Measurements from ENCODE around the gene B4GALT5. TPM values are rescaled to one million over a fixed set of nuclear protein-coding genes. Genes with fewer than 3 reads are reported as not detected.

B4GALT5 gene
- polyA plus RNA-seq, 6 donors from 2014 or later, result 0.60 to 0.87 (median 0.71) TPM; not detected in 1

- no peaks in the 10 kb centered on the region for H3K27me3 Mint-ChIP-seq
- ATAC-seq (ENCODE audit: low read depth in 2 of 2), result no peak
- H3K4me3 Mint-ChIP-seq, result no peak overlapping the region
- H3K27ac Mint-ChIP-seq, result peak overlapping the region in 2 of 6 donors; percentile 26 to 36
- peaks cover 0 to 12% (median 6%) of the 10 kb centered on the region in 3 donors for H3K4me1 Mint-ChIP-seq
- H3K9me3 Mint-ChIP-seq, result no peaks in the 10 kb centered on the region
- no peak for DNase-seq
- H3K36me3 Mint-ChIP-seq, result no peaks in the 10 kb centered on the region
Observed at GRCh38 chr20:49663112-49663511, 50.6 kb downstream of the B4GALT5 start.

- H3K9me3 Mint-ChIP-seq, result no peaks in the 10 kb centered on the region
- H3K4me1 Mint-ChIP-seq, result peaks cover 5 to 12% (median 6%) of the 10 kb centered on the region in 3 donors
- no peak for DNase-seq
- no peaks in the 10 kb centered on the region for H3K36me3 Mint-ChIP-seq
- no peaks in the 10 kb centered on the region for H3K27me3 Mint-ChIP-seq
- no peak overlapping the region for H3K4me3 Mint-ChIP-seq
- H3K27ac Mint-ChIP-seq, result no peak overlapping the region
- ATAC-seq (ENCODE audit: low read depth in 2 of 2), result no peak
Observed at GRCh38 chr20:49661560-49662329, 51.9 kb downstream of the B4GALT5 start.

- Mint-ChIP-seq H3K9me3 (peaks cover 0 to 2% (median 0%) of the 10 kb centered on the region in 7 donors), H3K4me3 (no peak overlapping the region), H3K4me1 (peaks cover 9 to 16% (median 10%) of the 10 kb centered on the region in 3 donors), H3K27ac (no peak overlapping the region), H3K36me3 (peaks cover 0 to 6% of the 10 kb centered on the region in 2 donors), H3K27me3 (no peaks in the 10 kb centered on the region)
- ATAC-seq (ENCODE audit: low read depth in 2 of 2) (no peak), DNase-seq (no peak)
Observed at GRCh38 chr20:49660912-49661311, 52.8 kb downstream of the B4GALT5 start.

GRCh38 chr20:49659056-49659455 lies 54.6 kb downstream of the B4GALT5 start:
- Mint-ChIP-seq H3K4me1 (peaks cover 9 to 11% (median 10%) of the 10 kb centered on the region in 3 donors), H3K4me3 (no peak overlapping the region), H3K9me3 (peaks cover 0 to 2% (median 0%) of the 10 kb centered on the region in 7 donors), H3K27ac (no peak overlapping the region), H3K36me3 (peaks cover 5 to 9% of the 10 kb centered on the region in 2 donors), H3K27me3 (no peaks in the 10 kb centered on the region)
- DNase-seq, result no peak
- no peak for ATAC-seq (ENCODE audit: low read depth in 2 of 2)

GRCh38 chr20:49658508-49658907 lies 55.2 kb downstream of the B4GALT5 start:
- no peak for ATAC-seq (ENCODE audit: low read depth in 2 of 2)
- H3K36me3 Mint-ChIP-seq, result peaks cover 11 to 14% of the 10 kb centered on the region in 2 donors
- no peak for DNase-seq
- no peak overlapping the region for H3K27ac Mint-ChIP-seq
- H3K27me3 Mint-ChIP-seq, result no peaks in the 10 kb centered on the region
- H3K9me3 Mint-ChIP-seq, result peaks cover 0 to 2% (median 0%) of the 10 kb centered on the region in 7 donors
- no peak overlapping the region for H3K4me3 Mint-ChIP-seq
- peaks cover 8 to 11% (median 9%) of the 10 kb centered on the region in 3 donors for H3K4me1 Mint-ChIP-seq

- H3K4me1 Mint-ChIP-seq, result peaks cover 8 to 11% (median 9%) of the 10 kb centered on the region in 3 donors
- peaks cover 0 to 2% (median 0%) of the 10 kb centered on the region in 7 donors for H3K9me3 Mint-ChIP-seq
- peaks cover 16 to 17% of the 10 kb centered on the region in 2 donors for H3K36me3 Mint-ChIP-seq
- no peak for ATAC-seq (ENCODE audit: low read depth in 2 of 2)
- no peak overlapping the region for H3K4me3 Mint-ChIP-seq
- no peaks in the 10 kb centered on the region for H3K27me3 Mint-ChIP-seq
- peak overlapping the region in 1 of 6 donors; percentile 9 for H3K27ac Mint-ChIP-seq
- no peak for DNase-seq
Observed at GRCh38 chr20:49657118-49657901, 56.4 kb downstream of the B4GALT5 start.

GRCh38 chr20:49656304-49656703 lies 57.4 kb downstream of the B4GALT5 start:
- no peak for ATAC-seq (ENCODE audit: low read depth in 2 of 2)
- H3K36me3 Mint-ChIP-seq, result peaks cover 16 to 17% of the 10 kb centered on the region in 2 donors
- H3K4me1 Mint-ChIP-seq, result peaks cover 5 to 11% (median 8%) of the 10 kb centered on the region in 3 donors
- no peak for DNase-seq
- no peaks in the 10 kb centered on the region for H3K27me3 Mint-ChIP-seq
- peak overlapping the region in 1 of 8 donors; percentile 69 for H3K4me3 Mint-ChIP-seq
- peak overlapping the region in 2 of 6 donors; percentile 28 to 87 for H3K27ac Mint-ChIP-seq
- peaks cover 0 to 2% (median 0%) of the 10 kb centered on the region in 7 donors for H3K9me3 Mint-ChIP-seq

- Mint-ChIP-seq H3K27me3 (no peaks in the 10 kb centered on the region), H3K4me3 (no peak overlapping the region), H3K27ac (no peak overlapping the region), H3K36me3 (peaks cover 16 to 17% of the 10 kb centered on the region in 2 donors), H3K4me1 (peaks cover 5 to 11% (median 8%) of the 10 kb centered on the region in 3 donors), H3K9me3 (peaks cover 0 to 2% (median 0%) of the 10 kb centered on the region in 7 donors)
- DNase-seq (no peak), ATAC-seq (ENCODE audit: low read depth in 2 of 2) (no peak)
Observed at GRCh38 chr20:49653925-49654434, 59.7 kb downstream of the B4GALT5 start.

- no peak for DNase-seq
- H3K27ac Mint-ChIP-seq, result no peak overlapping the region
- H3K4me3 Mint-ChIP-seq, result no peak overlapping the region
- H3K9me3 Mint-ChIP-seq, result no peaks in the 10 kb centered on the region
- no peaks in the 10 kb centered on the region for H3K27me3 Mint-ChIP-seq
- H3K4me1 Mint-ChIP-seq, result no peaks in the 10 kb centered on the region
- H3K36me3 Mint-ChIP-seq, result peaks cover 27 to 34% of the 10 kb centered on the region in 2 donors
- ATAC-seq (ENCODE audit: low read depth in 2 of 2), result no peak
Observed at GRCh38 chr20:49649672-49650071, 64.0 kb downstream of the B4GALT5 start.

- Mint-ChIP-seq H3K27me3 (no peaks in the 10 kb centered on the region), H3K4me3 (no peak overlapping the region), H3K27ac (peak overlapping the region in 2 of 6 donors; percentile 6 to 66), H3K36me3 (peaks cover 11 to 26% of the 10 kb centered on the region in 2 donors), H3K4me1 (no peaks in the 10 kb centered on the region), H3K9me3 (no peaks in the 10 kb centered on the region)
- no peak for ATAC-seq (ENCODE audit: low read depth in 2 of 2)
- DNase-seq, result no peak
Observed at GRCh38 chr20:49647550-49647949, 66.1 kb downstream of the B4GALT5 start.

- Mint-ChIP-seq H3K4me3 (no peak overlapping the region), H3K27ac (no peak overlapping the region), H3K4me1 (no peaks in the 10 kb centered on the region), H3K27me3 (no peaks in the 10 kb centered on the region), H3K36me3 (peaks cover 21 to 29% of the 10 kb centered on the region in 2 donors), H3K9me3 (no peaks in the 10 kb centered on the region)
- DNase-seq (no peak), ATAC-seq (ENCODE audit: low read depth in 2 of 2) (no peak)
Observed at GRCh38 chr20:49646528-49646927, 67.2 kb downstream of the B4GALT5 start.

- H3K4me3 Mint-ChIP-seq, result no peak overlapping the region
- ATAC-seq (ENCODE audit: low read depth in 2 of 2), result no peak
- no peak overlapping the region for H3K27ac Mint-ChIP-seq
- no peaks in the 10 kb centered on the region for H3K9me3 Mint-ChIP-seq
- DNase-seq, result no peak
- no peaks in the 10 kb centered on the region for H3K4me1 Mint-ChIP-seq
- peaks cover 25 to 33% of the 10 kb centered on the region in 2 donors for H3K36me3 Mint-ChIP-seq
- H3K27me3 Mint-ChIP-seq, result no peaks in the 10 kb centered on the region
Observed at GRCh38 chr20:49646126-49646525, 67.6 kb downstream of the B4GALT5 start.

GRCh38 chr20:49644980-49645565 lies 68.6 kb downstream of the B4GALT5 start:
- H3K9me3 Mint-ChIP-seq, result no peaks in the 10 kb centered on the region
- peaks cover 31 to 33% of the 10 kb centered on the region in 2 donors for H3K36me3 Mint-ChIP-seq
- DNase-seq, result no peak
- H3K4me1 Mint-ChIP-seq, result no peaks in the 10 kb centered on the region
- no peak overlapping the region for H3K4me3 Mint-ChIP-seq
- ATAC-seq (ENCODE audit: low read depth in 2 of 2), result no peak
- H3K27ac Mint-ChIP-seq, result peak overlapping the region in 1 of 6 donors; percentile 13
- H3K27me3 Mint-ChIP-seq, result no peaks in the 10 kb centered on the region
